ENCODE results near the gene TNFSF11.

TNFSF11 gene

GRCh38 chr13:42643076-42643475 is 69.1 kb downstream of the TNFSF11 start:
- TF ChIP-seq CTCF (IDR thresholded peaks at IDR 0.05; ENCODE audit: insufficient read depth, low read depth, low read length, missing control alignments), result no peak

DNA sequence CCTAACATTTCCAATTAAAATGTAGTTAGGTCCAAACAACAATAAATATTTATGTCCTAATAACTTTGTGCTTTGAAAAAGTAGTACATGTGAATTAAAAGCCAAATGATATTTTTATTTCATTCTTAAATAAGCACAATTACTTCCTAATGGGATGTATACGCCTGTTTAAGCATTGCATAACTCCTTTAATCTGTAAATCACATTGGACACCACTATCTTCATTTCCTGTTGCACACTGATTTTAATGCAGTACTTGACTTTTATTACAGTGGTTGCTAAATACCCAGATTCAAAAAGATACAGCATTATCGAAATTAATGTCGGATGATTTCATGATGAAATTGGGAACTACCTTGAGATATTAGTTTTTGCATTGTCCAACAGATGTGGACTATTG is 70.9 kb downstream of the TNFSF11 start:
- TF ChIP-seq CTCF (IDR thresholded peaks at IDR 0.05; ENCODE audit: insufficient read depth, low read depth, low read length, missing control alignments), result no peak
- H3K4me3 ChIP-seq (ENCODE audit: low read depth, low read length), result no peak overlapping the region
- no peak for DNase-seq (ENCODE audit: low read depth)

More at GRCh38 chr13:42643076-42643475, 69.1 kb downstream of the TNFSF11 start:
- DNase-seq (ENCODE audit: low read depth), result no peak
- no peak overlapping the region for H3K4me3 ChIP-seq (ENCODE audit: low read depth, low read length)

DNA sequence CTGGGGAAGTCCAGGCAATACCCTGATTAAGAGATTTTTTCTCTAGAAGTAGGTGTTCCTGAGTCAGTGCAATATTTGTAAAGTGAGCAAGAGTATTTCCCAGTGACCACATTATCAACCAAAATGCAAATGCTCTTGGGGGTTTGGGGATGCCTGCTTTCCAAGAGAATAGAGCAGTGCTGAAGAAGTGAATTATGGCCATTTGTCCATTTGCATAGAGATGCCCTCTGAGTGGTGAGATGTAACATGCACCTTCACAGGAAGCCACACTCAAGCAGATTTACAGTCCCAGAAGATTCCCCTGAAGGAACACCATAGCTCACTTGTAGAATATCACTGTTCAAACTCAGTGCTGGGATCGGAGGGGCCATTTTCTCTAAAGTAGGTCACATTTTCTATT is 71.8 kb downstream of the TNFSF11 start:
- no peak overlapping the region for H3K4me3 ChIP-seq (ENCODE audit: low read depth, low read length)
- DNase-seq (ENCODE audit: low read depth), result peak; percentile 23
- no peak for TF ChIP-seq CTCF (IDR thresholded peaks at IDR 0.05; ENCODE audit: insufficient read depth, low read depth, low read length, missing control alignments)

- no peak for DNase-seq (ENCODE audit: low read depth)
- TF ChIP-seq CTCF (IDR thresholded peaks at IDR 0.05; ENCODE audit: insufficient read depth, low read depth, low read length, missing control alignments), result no peak
- no peak overlapping the region for H3K4me3 ChIP-seq (ENCODE audit: low read depth, low read length)
Measured at GRCh38 chr13:42649141-42649540, 75.2 kb downstream of the TNFSF11 start.

DNA sequence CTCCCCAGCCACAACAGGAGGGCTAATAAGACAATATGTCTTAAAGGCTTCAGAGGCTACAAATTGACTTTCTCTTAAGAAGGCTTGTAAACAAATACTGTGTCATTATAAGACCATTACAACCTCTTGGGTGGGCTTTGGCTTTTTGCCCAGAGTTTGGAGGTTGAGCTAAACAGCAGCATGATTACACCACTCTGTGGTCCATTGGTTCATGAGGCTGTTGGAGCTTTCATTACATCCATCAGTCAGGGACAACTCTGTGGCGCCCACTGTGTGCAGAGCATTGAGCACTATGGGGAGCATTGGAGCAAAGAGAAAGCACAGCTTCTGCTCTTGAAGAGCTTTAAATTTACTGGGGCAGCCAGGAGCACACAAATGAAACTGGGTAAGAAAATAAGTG is 75.9 kb downstream of the TNFSF11 start:
- no peak overlapping the region for H3K4me3 ChIP-seq (ENCODE audit: low read depth, low read length)
- no peak for TF ChIP-seq CTCF (IDR thresholded peaks at IDR 0.05; ENCODE audit: insufficient read depth, low read depth, low read length, missing control alignments)
- no peak for DNase-seq (ENCODE audit: low read depth)

- TF ChIP-seq CTCF (IDR thresholded peaks at IDR 0.05; ENCODE audit: insufficient read depth, low read depth, low read length, missing control alignments), result no peak
- DNase-seq (ENCODE audit: low read depth), result no peak
- H3K4me3 ChIP-seq (ENCODE audit: low read depth, low read length), result no peak overlapping the region
Measured at GRCh38 chr13:42650506-42650905, 76.6 kb downstream of the TNFSF11 start.

DNA sequence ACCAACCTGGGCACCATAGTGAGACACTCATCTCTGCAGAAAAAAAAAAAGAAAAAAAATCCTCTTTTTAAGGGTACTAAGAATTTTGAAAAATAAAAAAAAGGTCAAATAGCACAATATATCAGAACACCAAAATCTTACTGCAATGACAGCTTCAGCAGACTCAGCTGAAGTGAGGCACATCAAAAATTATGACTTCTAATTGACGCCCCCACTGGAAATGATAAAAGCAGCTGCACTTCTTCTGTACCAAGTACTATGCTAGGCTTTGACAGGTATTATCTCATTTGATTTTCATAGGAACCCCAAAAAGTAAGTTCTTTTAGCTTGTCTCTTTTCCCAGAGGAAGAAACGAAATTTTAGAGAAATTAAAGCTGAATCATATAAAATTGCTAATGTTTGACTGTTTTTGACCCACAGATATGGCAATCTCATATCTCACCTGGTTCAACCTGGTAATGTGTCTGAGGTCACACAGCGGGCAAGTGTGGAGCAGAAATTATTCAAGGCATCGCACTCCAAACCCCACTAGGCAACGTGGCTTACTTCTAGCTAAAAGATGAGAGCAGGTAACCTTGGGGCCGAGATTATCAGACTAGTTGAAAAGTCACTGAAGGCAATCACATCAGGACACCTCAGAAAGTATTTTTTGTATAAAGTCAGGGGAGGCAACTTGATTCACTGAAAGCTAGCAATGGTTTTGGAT is 78.1 kb downstream of the TNFSF11 start:
- no peak overlapping the region for H3K4me3 ChIP-seq (ENCODE audit: low read depth, low read length)
- no peak for DNase-seq (ENCODE audit: low read depth)
- no peak for TF ChIP-seq CTCF (IDR thresholded peaks at IDR 0.05; ENCODE audit: insufficient read depth, low read depth, low read length, missing control alignments)
